Measurements from ENCODE around the gene HS3ST3B1. TPM values are rescaled to one million over a fixed set of nuclear protein-coding genes. Genes with fewer than 3 reads are reported as not detected.

HS3ST3B1 gene
- total and polyA plus RNA-seq, 5 donors: 0.93 to 2.6 (median 2.0) TPM

DNA sequence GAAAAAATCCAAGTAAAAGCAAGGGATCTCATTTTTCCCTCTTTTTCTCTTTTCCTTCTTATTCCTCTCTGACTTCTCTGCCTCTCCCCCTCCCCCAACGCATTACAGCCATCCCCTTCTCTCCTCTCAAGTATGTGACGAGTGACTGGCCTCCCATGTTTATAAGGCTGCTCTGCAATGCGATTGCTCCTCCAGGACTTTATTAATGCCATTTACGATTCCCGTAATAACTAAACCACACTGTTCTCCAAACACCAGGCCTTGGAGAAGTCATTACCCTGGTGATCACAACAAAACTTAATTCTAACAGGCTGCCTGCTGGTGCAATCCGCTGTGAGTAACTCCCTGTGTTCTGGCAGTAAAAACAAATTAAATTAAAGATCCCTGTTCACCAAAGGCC, 88.8 kb downstream of the HS3ST3B1 start:
- Histone ChIP-seq H3K27me3 (ENCODE audit: control insufficient read depth, insufficient read depth) (no peaks in the 10 kb centered on the region), H3K9me3 (ENCODE audit: control insufficient read depth, low read length) (peaks cover 2% of the 10 kb centered on the region), H3K27ac (ENCODE audit: low read length) (no peak overlapping the region), H3K4me3 (ENCODE audit: low read length) (no peak overlapping the region), H3K4me1 (ENCODE audit: control insufficient read depth, insufficient read depth, low read length) (no peaks in the 10 kb centered on the region)
- intact Hi-C loops (cut with DNase I): no loop called here
- no peak for ATAC-seq
- WGBS: 57% methylated on average over 6 of the region's 6 CpGs
- no peak for DNase-seq

DNA sequence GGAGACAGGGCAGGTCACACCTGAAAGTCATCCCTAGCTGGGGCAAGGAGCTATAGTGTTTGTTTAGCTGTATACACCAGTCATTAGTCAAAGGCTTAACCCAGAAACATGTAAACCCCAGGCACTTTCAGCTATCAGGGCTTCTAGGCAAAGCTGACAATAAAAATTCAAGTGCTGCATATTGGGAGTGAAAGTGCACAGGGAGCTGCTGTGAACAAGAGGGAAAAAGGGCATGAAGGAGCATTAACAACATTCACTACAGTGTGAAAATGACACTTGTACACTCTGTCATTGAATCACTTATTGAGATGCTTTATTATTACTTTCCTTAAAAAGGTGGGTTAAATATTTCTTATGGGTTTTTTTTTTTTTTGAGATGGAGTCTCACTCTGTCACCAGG, 92.8 kb downstream of the HS3ST3B1 start:
- Histone ChIP-seq H3K9me3 (ENCODE audit: control insufficient read depth, low read length) (peaks cover 2% of the 10 kb centered on the region), H3K27me3 (ENCODE audit: control insufficient read depth, insufficient read depth) (no peaks in the 10 kb centered on the region), H3K27ac (ENCODE audit: low read length) (no peak overlapping the region), H3K4me1 (ENCODE audit: control insufficient read depth, insufficient read depth, low read length) (no peaks in the 10 kb centered on the region), H3K4me3 (ENCODE audit: low read length) (no peak overlapping the region)
- intact Hi-C loops (cut with DNase I): no loop called here
- no peak for DNase-seq
- ATAC-seq: no peak

DNA sequence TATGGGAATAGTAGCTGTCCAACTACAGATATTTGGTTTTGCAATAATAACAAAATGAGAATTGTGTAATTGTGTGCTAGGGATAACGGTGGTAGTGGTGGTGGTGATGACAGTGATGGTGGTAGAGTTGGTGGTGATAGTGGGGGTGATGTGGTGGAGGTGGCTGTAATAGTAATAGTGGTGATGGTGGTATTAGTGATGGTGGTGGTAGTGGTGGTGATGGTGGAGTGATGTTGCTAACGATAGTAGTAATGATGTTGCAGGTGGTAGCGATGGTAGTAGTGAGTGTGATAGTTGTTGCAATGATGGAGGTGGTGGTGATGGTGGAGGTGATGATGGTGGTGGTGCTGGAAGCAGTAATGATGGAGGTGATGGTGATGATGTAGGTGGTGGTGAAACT, 94.4 kb downstream of the HS3ST3B1 start:
- WGBS: 87% methylated on average over 3 of the region's 3 CpGs

DNA sequence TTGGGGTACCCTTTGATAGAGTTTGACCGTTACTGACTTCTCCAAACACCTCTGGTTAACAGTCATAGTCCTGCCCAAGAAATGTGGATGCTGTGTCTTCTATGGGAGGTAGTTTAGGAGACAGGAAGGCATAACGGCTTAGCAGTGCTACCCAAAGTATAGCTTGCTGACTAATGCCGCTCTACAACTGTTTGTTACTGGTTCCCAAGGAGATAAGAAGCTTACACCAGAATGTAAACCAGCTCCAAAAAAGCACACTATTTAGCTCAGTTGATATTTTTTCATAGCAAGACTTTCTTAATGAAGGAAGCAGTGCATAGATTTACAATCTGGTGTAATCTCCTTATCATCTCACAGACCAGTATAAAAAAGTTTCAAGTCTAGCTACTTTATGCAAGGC, 95.7 kb downstream of the HS3ST3B1 start:
- no peak overlapping the region for H3K27ac ChIP-seq (ENCODE audit: low read length)
- ATAC-seq (no peak), DNase-seq (no peak)
- H3K4me3 ChIP-seq (ENCODE audit: low read length): no peak overlapping the region
- intact Hi-C loops (cut with DNase I): no loop called here
- H3K4me1 ChIP-seq (ENCODE audit: control insufficient read depth, insufficient read depth, low read length): no peaks in the 10 kb centered on the region
- H3K27me3 ChIP-seq (ENCODE audit: control insufficient read depth, insufficient read depth): no peaks in the 10 kb centered on the region
- 49% methylated on average over 3 of the region's 3 CpGs for WGBS
- H3K9me3 ChIP-seq (ENCODE audit: control insufficient read depth, low read length): no peaks in the 10 kb centered on the region

More for the DNA sequence above, 94.4 kb downstream of the HS3ST3B1 start:
- intact Hi-C loops (cut with DNase I): no loop called here
- no peak for ATAC-seq
- Histone ChIP-seq H3K4me1 (ENCODE audit: control insufficient read depth, insufficient read depth, low read length) (no peaks in the 10 kb centered on the region), H3K9me3 (ENCODE audit: control insufficient read depth, low read length) (peaks cover 2% of the 10 kb centered on the region), H3K4me3 (ENCODE audit: low read length) (no peak overlapping the region), H3K27me3 (ENCODE audit: control insufficient read depth, insufficient read depth) (no peaks in the 10 kb centered on the region), H3K27ac (ENCODE audit: low read length) (no peak overlapping the region)
- DNase-seq: no peak

DNA sequence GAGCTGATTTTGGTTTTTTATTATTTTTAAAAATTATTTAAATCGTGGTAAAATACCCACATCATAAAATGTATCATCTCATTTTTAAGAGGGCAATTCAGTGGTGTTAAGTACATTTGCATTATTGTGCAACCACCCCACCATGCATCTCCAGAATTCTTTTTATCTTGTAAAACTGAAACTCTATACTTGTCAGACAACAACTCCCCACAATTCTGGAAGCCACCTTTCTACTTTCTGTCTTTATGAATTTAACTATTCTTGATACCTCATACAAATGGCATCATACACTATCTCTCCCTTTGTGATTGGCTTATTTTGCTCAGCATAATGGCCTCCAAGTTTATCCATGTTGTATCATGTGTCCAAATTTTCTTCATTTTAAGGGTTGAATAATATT, 97.9 kb downstream of the HS3ST3B1 start:
- intact Hi-C loops (cut with DNase I): no loop called here
- no peak for DNase-seq
- Histone ChIP-seq H3K9me3 (ENCODE audit: control insufficient read depth, low read length) (no peaks in the 10 kb centered on the region), H3K27me3 (ENCODE audit: control insufficient read depth, insufficient read depth) (no peaks in the 10 kb centered on the region), H3K4me3 (ENCODE audit: low read length) (no peak overlapping the region), H3K27ac (ENCODE audit: low read length) (no peak overlapping the region), H3K4me1 (ENCODE audit: control insufficient read depth, insufficient read depth, low read length) (no peaks in the 10 kb centered on the region)
- no peak for ATAC-seq
- 58% methylated on average over 1 of the region's 1 CpG for WGBS

Other genes with a start within 250 kb of the HS3ST3B1 start
- 10 to 100 TPM; 27.8 to 40.2 (median 34.9) TPM for gene COX10, start 231.6 kb upstream of the HS3ST3B1 start, total RNA-seq
- gene COX10, start 231.6 kb upstream of the HS3ST3B1 start, polyA plus RNA-seq: 17.9 TPM
- not detected for gene CDRT15, start 64.2 kb upstream of the HS3ST3B1 start, total RNA-seq
- gene CDRT15, start 64.2 kb upstream of the HS3ST3B1 start, polyA plus RNA-seq: not detected

Data from right cardiac atrium (tissue), 5 donors.